SK-N-SH (cell line): ENCODE results near the gene EN2.

Source experiments
- CHD2 ChIP-seq: fragments of 150-350 bp; IDR thresholded peaks from 2 replicates; pipeline ENCODE4 v1.6.1; 2018; ENCODE audit warnings: low read length; ENCODE audit not compliant: partially characterized antibody
- EP300 ChIP-seq, 2 experiments: IDR thresholded peaks; 2 replicates each; pipeline versions ENCODE4 v1.4.0 to v1.6.1; 2012; ENCODE audit warnings: borderline replicate concordance in 1 of 2, low read depth in 1 of 2, low read length in 1 of 2
- POLR2AphosphoS5 ChIP-seq: IDR thresholded peaks from 2 replicates; pipeline ENCODE4 v1.6.1; 2012; ENCODE audit warnings: low read depth, low read length
- RXRA ChIP-seq: IDR thresholded peaks from 2 replicates; pipeline ENCODE4 v1.4.0; 2012; ENCODE audit warnings: low read depth, mild to moderate bottlenecking, borderline replicate concordance
- SMC3 ChIP-seq: IDR thresholded peaks from 2 replicates; pipeline ENCODE4 v1.6.1; 2012; ENCODE audit warnings: low read depth, low read length, improper control_type of control experiment
- TAF1 ChIP-seq: IDR thresholded peaks from 2 replicates; pipeline ENCODE4 v1.6.1; 2012; ENCODE audit warnings: low read depth, mild to moderate bottlenecking, low read length, moderate library complexity, borderline replicate concordance
- YY1 ChIP-seq: IDR thresholded peaks from 2 replicates; pipeline ENCODE4 v1.4.0; 2012; ENCODE audit warnings: low read depth, mild to moderate bottlenecking
- TF ChIP-seq, protein P1 (sequence below): fragments of 200-600 bp; sonication (generic); IDR thresholded peaks from 2 replicates; pipeline ENCODE4 v1.6.1; 2017; ENCODE audit warnings: antibody characterized with exemption, mild to moderate bottlenecking, moderate library complexity
- TF ChIP-seq, protein P2 (sequence below): IDR thresholded peaks from 2 replicates; pipeline ENCODE4 v1.4.0; 2012; ENCODE audit warnings: low read depth, borderline replicate concordance

DNA sequence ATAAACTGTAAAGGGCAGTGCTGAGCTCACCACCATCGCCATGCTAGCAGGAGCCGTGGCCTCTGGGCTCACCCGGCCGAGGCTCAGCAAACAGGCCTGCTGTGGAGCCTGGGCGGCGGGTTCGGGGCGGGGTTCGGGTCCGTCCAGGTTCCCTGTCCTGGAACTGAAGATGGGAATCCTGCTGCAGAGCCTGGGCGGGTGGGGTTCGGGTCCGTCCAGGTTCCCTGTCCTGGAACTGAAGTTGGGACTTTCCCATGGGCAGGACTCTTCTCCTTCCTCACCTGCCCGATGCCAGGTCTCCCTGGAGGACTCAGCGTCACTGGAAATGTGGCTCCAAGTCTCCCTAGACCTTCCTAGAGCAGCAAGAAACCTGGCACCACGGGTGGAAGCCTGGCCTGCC, 36.6 kb downstream of the EN2 start:
- no peak for TF ChIP-seq SMC3
- no peak for TF ChIP-seq CHD2
- TF ChIP-seq, protein P1, sequence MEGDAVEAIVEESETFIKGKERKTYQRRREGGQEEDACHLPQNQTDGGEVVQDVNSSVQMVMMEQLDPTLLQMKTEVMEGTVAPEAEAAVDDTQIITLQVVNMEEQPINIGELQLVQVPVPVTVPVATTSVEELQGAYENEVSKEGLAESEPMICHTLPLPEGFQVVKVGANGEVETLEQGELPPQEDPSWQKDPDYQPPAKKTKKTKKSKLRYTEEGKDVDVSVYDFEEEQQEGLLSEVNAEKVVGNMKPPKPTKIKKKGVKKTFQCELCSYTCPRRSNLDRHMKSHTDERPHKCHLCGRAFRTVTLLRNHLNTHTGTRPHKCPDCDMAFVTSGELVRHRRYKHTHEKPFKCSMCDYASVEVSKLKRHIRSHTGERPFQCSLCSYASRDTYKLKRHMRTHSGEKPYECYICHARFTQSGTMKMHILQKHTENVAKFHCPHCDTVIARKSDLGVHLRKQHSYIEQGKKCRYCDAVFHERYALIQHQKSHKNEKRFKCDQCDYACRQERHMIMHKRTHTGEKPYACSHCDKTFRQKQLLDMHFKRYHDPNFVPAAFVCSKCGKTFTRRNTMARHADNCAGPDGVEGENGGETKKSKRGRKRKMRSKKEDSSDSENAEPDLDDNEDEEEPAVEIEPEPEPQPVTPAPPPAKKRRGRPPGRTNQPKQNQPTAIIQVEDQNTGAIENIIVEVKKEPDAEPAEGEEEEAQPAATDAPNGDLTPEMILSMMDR, result no peak
- TF ChIP-seq POLR2AphosphoS5, result no peak
- TF ChIP-seq RXRA, result no peak
- no peak for TF ChIP-seq YY1
- no peak for TF ChIP-seq EP300 (IDR thresholded peaks at IDR 0.05; ENCODE audit: borderline replicate concordance in 1 of 2, low read depth in 1 of 2, low read length in 1 of 2)
- TF ChIP-seq, protein P2, sequence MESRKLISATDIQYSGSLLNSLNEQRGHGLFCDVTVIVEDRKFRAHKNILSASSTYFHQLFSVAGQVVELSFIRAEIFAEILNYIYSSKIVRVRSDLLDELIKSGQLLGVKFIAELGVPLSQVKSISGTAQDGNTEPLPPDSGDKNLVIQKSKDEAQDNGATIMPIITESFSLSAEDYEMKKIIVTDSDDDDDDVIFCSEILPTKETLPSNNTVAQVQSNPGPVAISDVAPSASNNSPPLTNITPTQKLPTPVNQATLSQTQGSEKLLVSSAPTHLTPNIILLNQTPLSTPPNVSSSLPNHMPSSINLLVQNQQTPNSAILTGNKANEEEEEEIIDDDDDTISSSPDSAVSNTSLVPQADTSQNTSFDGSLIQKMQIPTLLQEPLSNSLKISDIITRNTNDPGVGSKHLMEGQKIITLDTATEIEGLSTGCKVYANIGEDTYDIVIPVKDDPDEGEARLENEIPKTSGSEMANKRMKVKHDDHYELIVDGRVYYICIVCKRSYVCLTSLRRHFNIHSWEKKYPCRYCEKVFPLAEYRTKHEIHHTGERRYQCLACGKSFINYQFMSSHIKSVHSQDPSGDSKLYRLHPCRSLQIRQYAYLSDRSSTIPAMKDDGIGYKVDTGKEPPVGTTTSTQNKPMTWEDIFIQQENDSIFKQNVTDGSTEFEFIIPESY, result no peak
- TF ChIP-seq TAF1, result no peak
